Keratinocyte (primary cell): ENCODE data around the gene EHMT1. TPM values are rescaled to one million over a fixed set of nuclear protein-coding genes. Genes with fewer than 3 reads are reported as not detected.

Experiments used
- DNase-seq: peaks from one replicate; pipeline ENCODE4 v3.0.0-alpha.2; 2011; ENCODE audit warnings: low read depth, missing footprints, low spot score
- FAIRE-seq: peaks from 2 replicates; lab custom pipeline; 2011; peaks lifted over from hg19 to GRCh38; lab: Jason Lieb, UNC
- H2AFZ ChIP-seq: 2 replicates; pipeline ENCODE4 v1.6.0; 2012; ENCODE audit warnings: low read length, control low read depth, inconsistent platforms; ENCODE audit not compliant: control insufficient read depth
- H3K27ac ChIP-seq: 2 replicates; pipeline ENCODE4 v1.5.1; 2011; ENCODE audit warnings: low read length; ENCODE audit not compliant: control insufficient read depth, insufficient read depth
- H3K27me3 ChIP-seq: 3 replicates; pipeline ENCODE4 v1.6.0; 2011; ENCODE audit warnings: low read length; ENCODE audit not compliant: control insufficient read depth, insufficient read depth; ENCODE audit errors: extremely low read depth
- H3K36me3 ChIP-seq, 2 experiments: 2 replicates in 1 of 2; 3 replicates in 1 of 2; pipeline ENCODE4 v1.5.1; 2011; ENCODE audit warnings: low read length in 2 of 2, mild to moderate bottlenecking in 1 of 2; ENCODE audit not compliant: control insufficient read depth in 2 of 2, insufficient read depth in 2 of 2; ENCODE audit errors: extremely low read depth in 1 of 2
- H3K4me1 ChIP-seq: 3 replicates; pipeline ENCODE4 v1.5.1; 2011; ENCODE audit warnings: low read length; ENCODE audit not compliant: control insufficient read depth, insufficient read depth; ENCODE audit errors: extremely low read depth
- H3K4me2 ChIP-seq: 3 replicates; pipeline ENCODE4 v1.6.0; 2011; ENCODE audit warnings: low read depth, low read length; ENCODE audit not compliant: control insufficient read depth, insufficient read depth; ENCODE audit errors: extremely low read depth
- H3K4me3 ChIP-seq, 3 experiments: fragments of 200-600 bp in 1 of 3; sonication (generic) in 1 of 3; 2 replicates in 2 of 3; 3 replicates in 1 of 3; pipeline ENCODE4 v1.5.1; 2011 to 2016; ENCODE audit warnings: low read length in 3 of 3, mild to moderate bottlenecking in 3 of 3, control low read depth in 2 of 3, inconsistent platforms in 1 of 3, low read depth in 1 of 3, mixed read lengths in 1 of 3, mixed run types in 1 of 3, moderate library complexity in 1 of 3; ENCODE audit not compliant: control insufficient read depth in 2 of 3, insufficient read depth in 2 of 3; ENCODE audit errors: extremely low read depth in 1 of 3
- H3K79me2 ChIP-seq: 2 replicates; pipeline ENCODE4 v1.6.0; 2012; ENCODE audit warnings: low read length; ENCODE audit not compliant: control insufficient read depth, insufficient read depth
- H3K9ac ChIP-seq: 3 replicates; pipeline ENCODE4 v1.6.0; 2011; ENCODE audit warnings: low read length; ENCODE audit not compliant: control insufficient read depth, insufficient read depth; ENCODE audit errors: extremely low read depth
- H3K9me1 ChIP-seq: 3 replicates; pipeline ENCODE4 v1.6.0; 2011; ENCODE audit warnings: low read length; ENCODE audit not compliant: control insufficient read depth, insufficient read depth; ENCODE audit errors: extremely low read depth
- H3K9me3 ChIP-seq: 2 replicates; pipeline ENCODE4 v1.5.1; 2012; ENCODE audit warnings: low read depth, low read length; ENCODE audit not compliant: control insufficient read depth
- H4K20me1 ChIP-seq: 3 replicates; pipeline ENCODE4 v1.6.0; 2011; ENCODE audit warnings: low read length; ENCODE audit not compliant: control insufficient read depth, insufficient read depth; ENCODE audit errors: extremely low read depth
- EZH2 ChIP-seq: IDR thresholded peaks from one replicate; pipeline ENCODE4 v1.6.1; 2012; ENCODE audit warnings: inconsistent platforms, mild to moderate bottlenecking, low read length, moderate library complexity
- dilution Hi-C: fragments of 300-500 bp; cut with MboI; formaldehyde crosslinking; loops from one replicate; pipeline ENCODE4 v1.7.0; 2020; ENCODE audit warnings: low sequenced_read_pairs; ENCODE audit not compliant: extremely low pct_ligation_motif_present
- polyA plus RNA-seq, 5 experiments: library from polyadenylated mRNA; depleted of rRNA in 3 of 5; stranded (reverse) in 3 of 5; stranded (forward) in 1 of 5; unstranded in 1 of 5; fragments of >200 nt; gene quantifications; 1 replicate in 1 of 5; 2 replicates in 3 of 5; 3 replicates in 1 of 5; pipeline versions ENCODE4 v1.2.1 to v1.2.3, GENCODE V29; 2011 to 2012; ENCODE audit warnings: missing spikeins in 2 of 5, low read depth in 1 of 5, low replicate concordance in 1 of 5
- TF ChIP-seq, protein P1 (sequence below), 3 experiments: IDR thresholded peaks in 1 of 3; conservative IDR thresholded peaks in 1 of 3; optimal IDR thresholded peaks in 1 of 3; 2 replicates in 2 of 3; 3 replicates in 1 of 3; pipeline versions ENCODE3 to v1.5.1; 2011; ENCODE audit warnings: low read length in 3 of 3, mild to moderate bottlenecking in 3 of 3, moderate library complexity in 2 of 3, control low read depth in 1 of 3, inconsistent platforms in 1 of 3; ENCODE audit not compliant: insufficient read depth in 2 of 3; ENCODE audit errors: extremely low read depth in 1 of 3

EHMT1 gene
- polyA plus RNA-seq, 1 donor (not counting 4 experiments of a cell fraction or from before 2014, with no cell fraction given) = 25.9 TPM

DNA sequence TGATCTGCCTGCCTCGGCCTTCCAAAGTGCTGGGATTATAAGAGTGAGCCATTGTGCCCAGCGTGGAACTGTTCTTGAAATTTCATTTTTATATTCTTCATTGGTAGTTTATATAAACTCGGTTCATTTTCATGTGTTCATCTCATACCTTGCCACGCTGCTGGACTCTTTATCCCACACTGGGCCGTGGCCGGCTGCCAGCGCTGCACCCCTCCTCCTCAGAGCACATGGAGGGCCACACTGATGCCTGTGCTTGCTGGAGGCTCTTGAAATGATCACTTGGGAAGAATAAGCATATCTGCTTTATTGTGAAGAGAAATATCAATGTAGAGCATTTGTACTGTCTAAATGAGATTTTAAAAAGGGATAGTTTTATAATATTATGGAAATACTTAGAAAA is 69.5 kb downstream of the EHMT1 start:
- Histone ChIP-seq H3K4me2 (no peak overlapping the region), H3K9me1 (peaks cover 4% of the 10 kb centered on the region), H4K20me1 (peaks cover 22% of the 10 kb centered on the region), H3K27me3 (no peaks in the 10 kb centered on the region), H3K4me1 (no peaks in the 10 kb centered on the region), H3K4me3 (no peak overlapping the region), H3K79me2 (peaks cover 90% of the 10 kb centered on the region), H3K9ac (no peak overlapping the region), H3K36me3 (peaks cover 0 to 6% of the 10 kb centered on the region in 2 experiments), H3K27ac (no peak overlapping the region), H2AFZ (no peak overlapping the region), H3K9me3 (no peaks in the 10 kb centered on the region)
- dilution Hi-C loops = no loop called here
- DNase-seq = no peak
- TF ChIP-seq, protein P1, sequence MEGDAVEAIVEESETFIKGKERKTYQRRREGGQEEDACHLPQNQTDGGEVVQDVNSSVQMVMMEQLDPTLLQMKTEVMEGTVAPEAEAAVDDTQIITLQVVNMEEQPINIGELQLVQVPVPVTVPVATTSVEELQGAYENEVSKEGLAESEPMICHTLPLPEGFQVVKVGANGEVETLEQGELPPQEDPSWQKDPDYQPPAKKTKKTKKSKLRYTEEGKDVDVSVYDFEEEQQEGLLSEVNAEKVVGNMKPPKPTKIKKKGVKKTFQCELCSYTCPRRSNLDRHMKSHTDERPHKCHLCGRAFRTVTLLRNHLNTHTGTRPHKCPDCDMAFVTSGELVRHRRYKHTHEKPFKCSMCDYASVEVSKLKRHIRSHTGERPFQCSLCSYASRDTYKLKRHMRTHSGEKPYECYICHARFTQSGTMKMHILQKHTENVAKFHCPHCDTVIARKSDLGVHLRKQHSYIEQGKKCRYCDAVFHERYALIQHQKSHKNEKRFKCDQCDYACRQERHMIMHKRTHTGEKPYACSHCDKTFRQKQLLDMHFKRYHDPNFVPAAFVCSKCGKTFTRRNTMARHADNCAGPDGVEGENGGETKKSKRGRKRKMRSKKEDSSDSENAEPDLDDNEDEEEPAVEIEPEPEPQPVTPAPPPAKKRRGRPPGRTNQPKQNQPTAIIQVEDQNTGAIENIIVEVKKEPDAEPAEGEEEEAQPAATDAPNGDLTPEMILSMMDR (optimal IDR thresholded peaks at IDR 0.05 in 1 of 3, IDR thresholded peaks at IDR 0.05 in 1 of 3, conservative IDR thresholded peaks at IDR 0.05 in 1 of 3; ENCODE audit: extremely low read depth in 1 of 3, insufficient read depth in 2 of 3, low read length in 3 of 3) = no peak
- no peak for TF ChIP-seq EZH2
- FAIRE-seq = no peak

- H3K9me3 ChIP-seq = no peaks in the 10 kb centered on the region
- H3K9ac ChIP-seq = no peak overlapping the region
- TF ChIP-seq EZH2 = no peak
- TF ChIP-seq, protein P1 (optimal IDR thresholded peaks at IDR 0.05 in 1 of 3, IDR thresholded peaks at IDR 0.05 in 1 of 3, conservative IDR thresholded peaks at IDR 0.05 in 1 of 3; ENCODE audit: extremely low read depth in 1 of 3, insufficient read depth in 2 of 3, low read length in 3 of 3) = no peak
- dilution Hi-C loops = no loop called here
- H3K79me2 ChIP-seq = peaks cover 87% of the 10 kb centered on the region
- no peak overlapping the region for H3K4me3 ChIP-seq
- no peaks in the 10 kb centered on the region for H3K4me1 ChIP-seq
- H3K9me1 ChIP-seq = peaks cover 4% of the 10 kb centered on the region
- FAIRE-seq (no peak), DNase-seq (no peak)
- no peak overlapping the region for H3K4me2 ChIP-seq
- H3K27ac ChIP-seq = no peak overlapping the region
- no peaks in the 10 kb centered on the region for H3K27me3 ChIP-seq
- H3K36me3 ChIP-seq = peaks cover 0 to 6% of the 10 kb centered on the region in 2 experiments
- H4K20me1 ChIP-seq = peaks cover 22% of the 10 kb centered on the region
- no peak overlapping the region for H2AFZ ChIP-seq
Measured at GRCh38 chr9:137688725-137689124, 69.9 kb downstream of the EHMT1 start.
